Stomach (tissue), 4 donors: ENCODE results near the gene D2HGDH.

ENCODE experiments used
- POLR2A ChIP-seq, 4 donors: fragments of 450-650 bp; IDR thresholded peaks; one replicate each; pipeline ENCODE4 v1.6.1; 2016; ENCODE audit warnings: antibody characterized with exemption in 4 of 4, control low read depth in 2 of 4, mild to moderate bottlenecking in 1 of 4, moderate library complexity in 1 of 4
- TF ChIP-seq, protein P1 (sequence below), 7 experiments: fragments of 450-650 bp in 4 of 7; fragments of 200-600 bp in 3 of 7; sonication (generic) in 3 of 7; IDR thresholded peaks; one replicate each; pipeline ENCODE4 v1.5.1; 2016 to 2019; ENCODE audit warnings: antibody characterized with exemption in 7 of 7, control low read depth in 2 of 7, mild to moderate bottlenecking in 1 of 7

GRCh38 chr2:241722896-241723454 is 11.5 kb upstream of the D2HGDH start:
- TF ChIP-seq, protein P1, sequence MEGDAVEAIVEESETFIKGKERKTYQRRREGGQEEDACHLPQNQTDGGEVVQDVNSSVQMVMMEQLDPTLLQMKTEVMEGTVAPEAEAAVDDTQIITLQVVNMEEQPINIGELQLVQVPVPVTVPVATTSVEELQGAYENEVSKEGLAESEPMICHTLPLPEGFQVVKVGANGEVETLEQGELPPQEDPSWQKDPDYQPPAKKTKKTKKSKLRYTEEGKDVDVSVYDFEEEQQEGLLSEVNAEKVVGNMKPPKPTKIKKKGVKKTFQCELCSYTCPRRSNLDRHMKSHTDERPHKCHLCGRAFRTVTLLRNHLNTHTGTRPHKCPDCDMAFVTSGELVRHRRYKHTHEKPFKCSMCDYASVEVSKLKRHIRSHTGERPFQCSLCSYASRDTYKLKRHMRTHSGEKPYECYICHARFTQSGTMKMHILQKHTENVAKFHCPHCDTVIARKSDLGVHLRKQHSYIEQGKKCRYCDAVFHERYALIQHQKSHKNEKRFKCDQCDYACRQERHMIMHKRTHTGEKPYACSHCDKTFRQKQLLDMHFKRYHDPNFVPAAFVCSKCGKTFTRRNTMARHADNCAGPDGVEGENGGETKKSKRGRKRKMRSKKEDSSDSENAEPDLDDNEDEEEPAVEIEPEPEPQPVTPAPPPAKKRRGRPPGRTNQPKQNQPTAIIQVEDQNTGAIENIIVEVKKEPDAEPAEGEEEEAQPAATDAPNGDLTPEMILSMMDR (IDR thresholded peaks at IDR 0.05), result no peak
- no peak for TF ChIP-seq POLR2A (IDR thresholded peaks at IDR 0.05)
